Stomach (tissue), 9 donors: Measurements from ENCODE around the gene TPT1. TPM values are rescaled to one million over a fixed set of nuclear protein-coding genes. Genes with fewer than 3 reads are reported as not detected.
A peak's percentile ranks its signal among the peaks of the same experiment; 100 is the strongest.

Source experiments
- DNase-seq, 2 donors: peaks; one replicate each; pipeline versions ENCODE4 v3.0.0 to v3.0.0-alpha.2; 2013 to 2019
- H3K27ac ChIP-seq, 5 donors: fragments of 200-600 bp in 4 of 5; sonication (generic) in 4 of 5; one replicate each; pipeline ENCODE4 v1.5.1; 2013 to 2019; ENCODE audit warnings: mild to moderate bottlenecking in 1 of 5, moderate library complexity in 1 of 5
- H3K27me3 ChIP-seq, 3 donors: fragments of 200-600 bp; sonication (generic); one replicate each; pipeline ENCODE4 v1.5.1; 2017 to 2019; ENCODE audit warnings: mixed run types in 1 of 3
- H3K36me3 ChIP-seq, 4 donors: fragments of 200-600 bp; sonication (generic); 1 replicate in 3 of 4; 2 replicates in 1 of 4; pipeline ENCODE4 v1.5.1; 2016 to 2019
- H3K4me1 ChIP-seq, 4 donors: fragments of 200-600 bp; sonication (generic); one replicate each; pipeline ENCODE4 v1.5.1; 2016 to 2019
- H3K4me3 ChIP-seq, 4 donors: fragments of 200-600 bp; sonication (generic) in 3 of 4; one replicate each; pipeline ENCODE4 v1.5.1; 2016 to 2019; ENCODE audit warnings: mild to moderate bottlenecking in 1 of 4
- H3K9me3 ChIP-seq, 4 donors: fragments of 200-600 bp; sonication (generic); one replicate each; pipeline ENCODE4 v1.5.1; 2016 to 2019
- CTCF ChIP-seq, 7 experiments: fragments of 450-650 bp in 4 of 7; fragments of 200-600 bp in 3 of 7; sonication (generic) in 3 of 7; IDR thresholded peaks; one replicate each; pipeline ENCODE4 v1.5.1; 2016 to 2019; ENCODE audit warnings: antibody characterized with exemption in 7 of 7, control low read depth in 2 of 7, mild to moderate bottlenecking in 1 of 7
- EP300 ChIP-seq: sonication (generic); formaldehyde crosslinking; IDR thresholded peaks from one replicate; pipeline ENCODE4 v1.6.1; 2017; ENCODE audit warnings: antibody characterized with exemption
- POLR2A ChIP-seq, 4 donors: fragments of 450-650 bp; IDR thresholded peaks; one replicate each; pipeline ENCODE4 v1.6.1; 2016; ENCODE audit warnings: antibody characterized with exemption in 4 of 4, control low read depth in 2 of 4, mild to moderate bottlenecking in 1 of 4, moderate library complexity in 1 of 4
- POLR2AphosphoS5 ChIP-seq, 3 donors: sonication (generic); formaldehyde crosslinking; IDR thresholded peaks; one replicate each; pipeline ENCODE4 v1.6.1; 2016; ENCODE audit warnings: antibody characterized with exemption in 3 of 3
- WGBS, 5 donors: extraction: QIAGEN DNeasy Blood & Tissue Kit in 3 of 5; methylation state at CpG; one replicate each; pipeline versions ENCODE4 v1.1.5 to v1.1.7; 2013 to 2018; 5-methylcytosine and 5-hydroxymethylcytosine counted together
- intact Hi-C: fragments of 100-400 bp; cut with DNase I; formaldehyde crosslinking; loops from one replicate; pipeline ENCODE4 v1.15.1; 2023; ENCODE audit warnings: low total_unique reads
- polyA plus RNA-seq, 3 donors: library from polyadenylated mRNA; stranded (reverse); fragments of 200-250 nt; gene quantifications; one replicate each; pipeline ENCODE4 v1.2.3, GENCODE V29; 2013
- total RNA-seq, 5 donors: library from RNA; depleted of rRNA; stranded (reverse); fragments of >200 nt; gene quantifications; one replicate each; pipeline versions ENCODE4 v1.1.0 to v1.2.3, GENCODE V29; 2014 to 2016
- donor health status: healthy with polysubstance abuse.
- donor health status: Bipolar disorder and iron deficiency.
- donor health status: healthy.

Gene TPT1
- total and polyA plus RNA-seq, 8 donors = 1,648 to 11,714 (median 3,934) TPM

GRCh38 chr13:45310341-45311131, 30.4 kb downstream of the TPT1 start:
- Histone ChIP-seq H3K9me3 (no peaks in the 10 kb centered on the region), H3K4me1 (peaks cover 6 to 24% (median 16%) of the 10 kb centered on the region in 4 donors), H3K4me3 (peak overlapping the region; percentile 43 to 56 (median 48))

GRCh38 chr13:45306966-45307365, 34.0 kb downstream of the TPT1 start:
- DNase-seq = no peak
- TF ChIP-seq CTCF (IDR thresholded peaks at IDR 0.05) (no peak), POLR2A (IDR thresholded peaks at IDR 0.05) (no peak), POLR2AphosphoS5 (IDR thresholded peaks at IDR 0.05) (no peak), EP300 (no peak)
- no peaks in the 10 kb centered on the region for H3K9me3 ChIP-seq

More at GRCh38 chr13:45310341-45311131, 30.4 kb downstream of the TPT1 start:
- intact Hi-C loops = no loop called here
- no peaks in the 10 kb centered on the region for H3K36me3 ChIP-seq
- TF ChIP-seq POLR2A (IDR thresholded peaks at IDR 0.05) = no peak
- no peak for TF ChIP-seq POLR2AphosphoS5 (IDR thresholded peaks at IDR 0.05)
- no peak for TF ChIP-seq CTCF (IDR thresholded peaks at IDR 0.05)
- TF ChIP-seq EP300 = no peak
- no peak overlapping the region for H3K27ac ChIP-seq
- 11 to 19% (median 13%) methylated on average over 15 of the region's 15 CpGs for WGBS, 5 donors
- no peaks in the 10 kb centered on the region for H3K27me3 ChIP-seq
- no peak for DNase-seq

GRCh38 chr13:45305079-45305478, 35.9 kb downstream of the TPT1 start:
- TF ChIP-seq EP300 (no peak), CTCF (IDR thresholded peaks at IDR 0.05) (no peak), POLR2A (IDR thresholded peaks at IDR 0.05) (no peak), POLR2AphosphoS5 (IDR thresholded peaks at IDR 0.05) (no peak)
- H3K27ac ChIP-seq = no peak overlapping the region

More at GRCh38 chr13:45306966-45307365, 34.0 kb downstream of the TPT1 start:
- intact Hi-C loops = loop anchor here (5.0 kb wide), 1 partner anchor 260 kb away; no protein-coding TSS in a partner anchor
- no peak overlapping the region for H3K27ac ChIP-seq
- peaks cover 0 to 9% (median 0%) of the 10 kb centered on the region in 3 donors for H3K27me3 ChIP-seq
- peaks cover 6 to 23% (median 15%) of the 10 kb centered on the region in 4 donors for H3K4me1 ChIP-seq
- no peak overlapping the region for H3K4me3 ChIP-seq
- no peaks in the 10 kb centered on the region for H3K36me3 ChIP-seq

GRCh38 chr13:45303866-45304265, 37.1 kb downstream of the TPT1 start:
- 86 to 91% (median 90%) methylated on average over 4 to 5 of the region's 5 CpGs for WGBS, 5 donors
- no peak overlapping the region for H3K27ac ChIP-seq
- TF ChIP-seq POLR2AphosphoS5 (IDR thresholded peaks at IDR 0.05) (no peak), CTCF (IDR thresholded peaks at IDR 0.05) (no peak), POLR2A (IDR thresholded peaks at IDR 0.05) (no peak), EP300 (no peak)
- H3K36me3 ChIP-seq = no peaks in the 10 kb centered on the region
- intact Hi-C loops = no loop called here
- no peak overlapping the region for H3K4me3 ChIP-seq
- no peaks in the 10 kb centered on the region for H3K9me3 ChIP-seq
- no peak for DNase-seq
- H3K27me3 ChIP-seq = peaks cover 0 to 28% (median 6%) of the 10 kb centered on the region in 3 donors
- H3K4me1 ChIP-seq = peaks cover 0 to 13% (median 2%) of the 10 kb centered on the region in 4 donors

More at GRCh38 chr13:45305079-45305478, 35.9 kb downstream of the TPT1 start:
- Histone ChIP-seq H3K4me1 (peaks cover 0 to 14% (median 6%) of the 10 kb centered on the region in 4 donors), H3K27me3 (peaks cover 0 to 28% (median 6%) of the 10 kb centered on the region in 3 donors), H3K4me3 (no peak overlapping the region), H3K36me3 (no peaks in the 10 kb centered on the region), H3K9me3 (no peaks in the 10 kb centered on the region)
- intact Hi-C loops = loop anchor here (5.0 kb wide), 1 partner anchor 258 kb away; no protein-coding TSS in a partner anchor
- 82 to 84% (median 83%) methylated on average over 5 of the region's 5 CpGs for WGBS, 5 donors
- no peak for DNase-seq
